Sigmoid colon (tissue), 7 donors: Measurements from ENCODE around the gene EIF3D. TPM values are rescaled to one million over a fixed set of nuclear protein-coding genes. Genes with fewer than 3 reads are reported as not detected.
A peak's percentile ranks its signal among the peaks of the same experiment; 100 is the strongest.

Experiments used
- DNase-seq: peaks from one replicate; pipeline ENCODE4 v3.0.0-alpha.2; 2019
- H3K27ac ChIP-seq, 4 donors: fragments of 200-600 bp; sonication (generic); one replicate each; pipeline ENCODE4 v1.5.1; 2016 to 2019; ENCODE audit warnings: mild to moderate bottlenecking in 1 of 4
- H3K27me3 ChIP-seq, 3 donors: fragments of 200-600 bp; sonication (generic); one replicate each; pipeline ENCODE4 v1.5.1; 2019; ENCODE audit warnings: mild to moderate bottlenecking in 1 of 3
- H3K36me3 ChIP-seq, 4 donors: fragments of 200-600 bp; sonication (generic); one replicate each; pipeline ENCODE4 v1.5.1; 2016 to 2019
- H3K4me1 ChIP-seq, 4 donors: fragments of 200-600 bp; sonication (generic); one replicate each; pipeline ENCODE4 v1.5.1; 2017 to 2019
- H3K4me3 ChIP-seq, 4 donors: fragments of 200-600 bp; sonication (generic); one replicate each; pipeline ENCODE4 v1.5.1; 2017 to 2019; ENCODE audit warnings: mild to moderate bottlenecking in 2 of 4, moderate library complexity in 1 of 4
- H3K9me3 ChIP-seq, 4 donors: fragments of 200-600 bp in 3 of 4; sonication (generic) in 3 of 4; one replicate each; pipeline versions ENCODE4 v1.5.1 to v1.6.1; 2013 to 2019
- EP300 ChIP-seq, 4 donors: sonication (generic); formaldehyde crosslinking; IDR thresholded peaks; one replicate each; pipeline ENCODE4 v1.6.1; 2017; ENCODE audit warnings: antibody characterized with exemption in 4 of 4
- POLR2A ChIP-seq, 2 donors: fragments of 450-650 bp; IDR thresholded peaks; one replicate each; pipeline ENCODE4 v1.6.1; 2016; ENCODE audit warnings: antibody characterized with exemption in 2 of 2, mild to moderate bottlenecking in 2 of 2, moderate library complexity in 2 of 2
- POLR2AphosphoS5 ChIP-seq, 4 donors: sonication (generic); formaldehyde crosslinking; IDR thresholded peaks; one replicate each; pipeline ENCODE4 v1.6.1; 2017; ENCODE audit warnings: antibody characterized with exemption in 4 of 4
- WGBS, 2 donors: extraction: QIAGEN DNeasy Blood & Tissue Kit; methylation state at CpG; one replicate each; pipeline ENCODE4 v1.1.7; 2013; 5-methylcytosine and 5-hydroxymethylcytosine counted together
- intact Hi-C: fragments of 100-400 bp; cut with DNase I; formaldehyde crosslinking; loops from one replicate; pipeline ENCODE4 v1.15.1; 2023
- polyA plus RNA-seq, 3 donors: library from polyadenylated mRNA; stranded (reverse); fragments of 200-250 nt; gene quantifications; one replicate each; pipeline ENCODE4 v1.2.3, GENCODE V29; 2013
- total RNA-seq, 4 donors: library from RNA; depleted of rRNA; stranded (reverse); fragments of >200 nt; gene quantifications; one replicate each; pipeline ENCODE4 v1.1.0, GENCODE V29; 2016
- TF ChIP-seq, protein P1 (sequence below), 4 experiments: fragments of 450-650 bp in 3 of 4; fragments of 200-600 bp in 1 of 4; IDR thresholded peaks; one replicate each; pipeline ENCODE4 v1.5.1; 2016 to 2019; ENCODE audit warnings: antibody characterized with exemption in 4 of 4, mild to moderate bottlenecking in 3 of 4, moderate library complexity in 2 of 4
- donor health status: healthy with polysubstance abuse.
- donor health status: Bipolar disorder and iron deficiency.
- donor health status: healthy.

The EIF3D gene
- total and polyA plus RNA-seq, 7 donors, result 130 to 376 (median 260) TPM

DNA sequence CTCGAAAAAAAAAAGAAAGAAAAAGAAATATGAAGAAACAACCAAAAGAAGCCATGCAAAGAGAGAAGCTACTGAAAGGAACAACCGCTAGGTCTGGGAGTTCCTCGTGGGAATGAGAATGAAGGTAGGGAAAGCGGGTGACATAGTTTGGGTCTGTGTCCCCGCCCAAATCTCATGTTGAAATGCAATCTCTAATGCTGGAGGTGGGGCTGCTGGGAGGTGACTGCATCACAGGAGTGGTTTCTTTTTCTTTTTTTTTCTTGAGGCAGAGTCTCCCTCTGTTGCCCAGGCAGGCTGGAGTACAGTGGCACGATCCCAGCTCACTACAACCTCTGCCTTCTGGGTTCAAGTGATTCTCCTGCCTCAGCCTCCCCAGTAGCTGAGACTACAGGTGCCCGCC, 37.8 kb downstream of the EIF3D start:
- Histone ChIP-seq H3K27ac (no peak overlapping the region), H3K36me3 (peaks cover 0 to 30% (median 3%) of the 10 kb centered on the region in 4 donors), H3K27me3 (no peaks in the 10 kb centered on the region), H3K4me1 (peaks cover 0 to 4% (median 0%) of the 10 kb centered on the region in 4 donors), H3K4me3 (no peak overlapping the region), H3K9me3 (no peaks in the 10 kb centered on the region)
- intact Hi-C loops, result no loop called here
- TF ChIP-seq POLR2A (IDR thresholded peaks at IDR 0.05) (no peak), POLR2AphosphoS5 (IDR thresholded peaks at IDR 0.05) (no peak), EP300 (IDR thresholded peaks at IDR 0.05) (no peak)
- TF ChIP-seq, protein P1, sequence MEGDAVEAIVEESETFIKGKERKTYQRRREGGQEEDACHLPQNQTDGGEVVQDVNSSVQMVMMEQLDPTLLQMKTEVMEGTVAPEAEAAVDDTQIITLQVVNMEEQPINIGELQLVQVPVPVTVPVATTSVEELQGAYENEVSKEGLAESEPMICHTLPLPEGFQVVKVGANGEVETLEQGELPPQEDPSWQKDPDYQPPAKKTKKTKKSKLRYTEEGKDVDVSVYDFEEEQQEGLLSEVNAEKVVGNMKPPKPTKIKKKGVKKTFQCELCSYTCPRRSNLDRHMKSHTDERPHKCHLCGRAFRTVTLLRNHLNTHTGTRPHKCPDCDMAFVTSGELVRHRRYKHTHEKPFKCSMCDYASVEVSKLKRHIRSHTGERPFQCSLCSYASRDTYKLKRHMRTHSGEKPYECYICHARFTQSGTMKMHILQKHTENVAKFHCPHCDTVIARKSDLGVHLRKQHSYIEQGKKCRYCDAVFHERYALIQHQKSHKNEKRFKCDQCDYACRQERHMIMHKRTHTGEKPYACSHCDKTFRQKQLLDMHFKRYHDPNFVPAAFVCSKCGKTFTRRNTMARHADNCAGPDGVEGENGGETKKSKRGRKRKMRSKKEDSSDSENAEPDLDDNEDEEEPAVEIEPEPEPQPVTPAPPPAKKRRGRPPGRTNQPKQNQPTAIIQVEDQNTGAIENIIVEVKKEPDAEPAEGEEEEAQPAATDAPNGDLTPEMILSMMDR (IDR thresholded peaks at IDR 0.05), result no peak
- 89 to 96% methylated on average over 7 of the region's 7 CpGs for WGBS, 2 donors
- no peak for DNase-seq

GRCh38 chr22:36486619-36487384, 42.2 kb downstream of the EIF3D start:
- no peak for DNase-seq

GRCh38 chr22:36481393-36482168, 47.4 kb downstream of the EIF3D start, which contains the start of gene TXN2:
Gene TXN2, minus strand, starts transcription at chr22:36481640. Its CDS starts 803 bp downstream, at chr22:36480837.
- Histone ChIP-seq H3K27me3 (no peaks in the 10 kb centered on the region), H3K36me3 (peaks cover 0 to 29% (median 5%) of the 10 kb centered on the region in 4 donors), H3K4me3 (peak within 1 kb of the TSS; percentile 58 to 73 (median 63)), H3K4me1 (peaks cover 0 to 23% (median 20%) of the 10 kb centered on the region in 4 donors), H3K9me3 (no peaks in the 10 kb centered on the region), H3K27ac (peak within 1 kb of the TSS; percentile 97 to 99 (median 98))
- intact Hi-C loops, result no loop called here
- WGBS, 2 donors, result 0 to 2% methylated on average over 62 of the region's 62 CpGs
- TF ChIP-seq EP300 (IDR thresholded peaks at IDR 0.05), result peak in 1 of 4 donors; percentile 50
- TF ChIP-seq POLR2AphosphoS5 (IDR thresholded peaks at IDR 0.05), result peak; percentile 96 to 98 (median 98)
- TF ChIP-seq, protein P1 (IDR thresholded peaks at IDR 0.05), result no peak
- TF ChIP-seq POLR2A (IDR thresholded peaks at IDR 0.05), result peak; percentile 74 to 82
- DNase-seq, result peak; percentile 99

More at GRCh38 chr22:36486619-36487384, 42.2 kb downstream of the EIF3D start:
- H3K36me3 ChIP-seq, result peaks cover 0 to 20% (median 0%) of the 10 kb centered on the region in 4 donors
- peak overlapping the region in 2 of 4 donors; percentile 6 to 30 for H3K27ac ChIP-seq
- H3K27me3 ChIP-seq, result no peaks in the 10 kb centered on the region
- H3K9me3 ChIP-seq, result no peaks in the 10 kb centered on the region
- peaks cover 0 to 9% (median 7%) of the 10 kb centered on the region in 4 donors for H3K4me1 ChIP-seq
- 91 to 93% methylated on average over 13 of the region's 13 CpGs for WGBS, 2 donors
- H3K4me3 ChIP-seq, result no peak overlapping the region
- intact Hi-C loops, result loop anchor here (1.0 to 5.0 kb wide), 2 partner anchors 293 to 340 kb away; no protein-coding TSS in a partner anchor
- TF ChIP-seq POLR2A (IDR thresholded peaks at IDR 0.05), result no peak
- TF ChIP-seq, protein P1 (IDR thresholded peaks at IDR 0.05), result peak; percentile 76 to 84 (median 77)
- peak; percentile 38 to 87 (median 66) for TF ChIP-seq POLR2AphosphoS5 (IDR thresholded peaks at IDR 0.05)

GRCh38 chr22:36480941-36481392, 48.0 kb downstream of the EIF3D start:
- DNase-seq, result no peak
- H3K27ac ChIP-seq, result peak overlapping the region; percentile 97 to 99 (median 98)
- WGBS, 2 donors, result 4 to 8% methylated on average over 9 of the region's 9 CpGs
- intact Hi-C loops, result no loop called here
- peaks cover 3 to 35% (median 12%) of the 10 kb centered on the region in 4 donors for H3K36me3 ChIP-seq
- H3K27me3 ChIP-seq, result no peaks in the 10 kb centered on the region
- H3K9me3 ChIP-seq, result no peaks in the 10 kb centered on the region
- TF ChIP-seq, protein P1 (IDR thresholded peaks at IDR 0.05), result no peak
- TF ChIP-seq POLR2AphosphoS5 (IDR thresholded peaks at IDR 0.05), result no peak
- no peak for TF ChIP-seq POLR2A (IDR thresholded peaks at IDR 0.05)
- H3K4me3 ChIP-seq, result peak overlapping the region; percentile 58 to 73 (median 63)
- H3K4me1 ChIP-seq, result peaks cover 0 to 21% (median 20%) of the 10 kb centered on the region in 4 donors
